Fibroblast of lung (primary cell): ENCODE results near the gene DRD4. TPM values are rescaled to one million over a fixed set of nuclear protein-coding genes. Genes with fewer than 3 reads are reported as not detected.

Experiments
- DNase-seq, 2 donors: peaks; one replicate each; pipeline versions ENCODE4 v3.0.0 to v3.0.0-alpha.2; 2010; ENCODE audit warnings: low read depth in 2 of 2
- H2AFZ ChIP-seq: 2 replicates; pipeline ENCODE4 v1.5.1; 2012; ENCODE audit warnings: low read length, control low read depth, inconsistent platforms
- H3K27ac ChIP-seq: 2 replicates; pipeline ENCODE4 v1.5.1; 2011; ENCODE audit warnings: low read length, control low read depth; ENCODE audit not compliant: insufficient read depth
- H3K27me3 ChIP-seq: 2 replicates; pipeline ENCODE4 v1.5.1; 2011; ENCODE audit warnings: mild to moderate bottlenecking, low read length; ENCODE audit not compliant: control insufficient read depth, insufficient read depth
- H3K36me3 ChIP-seq: 2 replicates; pipeline ENCODE4 v1.5.1; 2011; ENCODE audit warnings: low read length; ENCODE audit not compliant: control insufficient read depth, insufficient read depth
- H3K4me1 ChIP-seq: 2 replicates; pipeline ENCODE4 v1.5.1; 2011; ENCODE audit warnings: low read length; ENCODE audit not compliant: control insufficient read depth, insufficient read depth; ENCODE audit errors: extremely low read depth
- H3K4me2 ChIP-seq: 2 replicates; pipeline ENCODE4 v1.5.1; 2011; ENCODE audit warnings: low read length, control low read depth; ENCODE audit not compliant: insufficient read depth; ENCODE audit errors: extremely low read depth
- H3K4me3 ChIP-seq, 4 experiments: fragments of 200-600 bp in 1 of 4; sonication (generic) in 1 of 4; replicated peaks in 1 of 4; 2 replicates each; pipeline ENCODE4 v1.5.1; 2011 to 2016; ENCODE audit warnings: low read length in 4 of 4, low read depth in 3 of 4, mild to moderate bottlenecking in 3 of 4, control low read depth in 2 of 4, inconsistent platforms in 1 of 4, mixed read lengths in 1 of 4; ENCODE audit not compliant: insufficient read depth in 1 of 4; ENCODE audit errors: control extremely low read depth in 1 of 4
- H3K79me2 ChIP-seq: 2 replicates; pipeline ENCODE4 v1.5.1; 2012; ENCODE audit warnings: mild to moderate bottlenecking, low read length, inconsistent platforms; ENCODE audit not compliant: control insufficient read depth, insufficient read depth
- H3K9ac ChIP-seq: 2 replicates; pipeline ENCODE4 v1.5.1; 2011; ENCODE audit warnings: mild to moderate bottlenecking, low read length, control low read depth; ENCODE audit not compliant: insufficient read depth
- H3K9me3 ChIP-seq: 2 replicates; pipeline ENCODE4 v1.5.1; 2012; ENCODE audit warnings: low read depth, low read length; ENCODE audit not compliant: control insufficient read depth, insufficient read depth
- H4K20me1 ChIP-seq: 2 replicates; pipeline ENCODE4 v1.5.1; 2011; ENCODE audit warnings: low read length; ENCODE audit not compliant: control insufficient read depth, insufficient read depth; ENCODE audit errors: extremely low read depth
- CTCF ChIP-seq, 2 donors: IDR thresholded peaks in 1 of 2; conservative IDR thresholded peaks in 1 of 2; 1 replicate in 1 of 2; 2 replicates in 1 of 2; pipeline ENCODE4 v1.5.1; 2011 to 2012; ENCODE audit warnings: low read length in 2 of 2, control low read depth in 1 of 2, inconsistent platforms in 1 of 2, low read depth in 1 of 2, mild to moderate bottlenecking in 1 of 2
- EZH2 ChIP-seq: IDR thresholded peaks from 2 replicates; pipeline ENCODE4 v1.5.1; 2012; ENCODE audit warnings: low read length, control low read depth, mild to moderate bottlenecking; ENCODE audit errors: missing control alignments
- polyA plus RNA-seq, 2 donors: library from polyadenylated mRNA; depleted of rRNA in 1 of 2; stranded (reverse) in 1 of 2; unstranded in 1 of 2; fragments of >200 nt; gene quantifications; 2 replicates each; pipeline ENCODE4 v1.2.1, GENCODE V29; 2011 to 2012; ENCODE audit warnings: missing spikeins in 1 of 2
- total RNA-seq: library from RNA; depleted of rRNA; stranded (reverse); fragments of >200 nt; gene quantifications from 2 replicates; pipeline ENCODE4 v1.2.1, GENCODE V29; 2014

Gene DRD4
- total and polyA plus RNA-seq, 2 donors (not counting 1 experiment from before 2014, with no cell fraction given): 0.17 TPM; not detected in 1

DNA sequence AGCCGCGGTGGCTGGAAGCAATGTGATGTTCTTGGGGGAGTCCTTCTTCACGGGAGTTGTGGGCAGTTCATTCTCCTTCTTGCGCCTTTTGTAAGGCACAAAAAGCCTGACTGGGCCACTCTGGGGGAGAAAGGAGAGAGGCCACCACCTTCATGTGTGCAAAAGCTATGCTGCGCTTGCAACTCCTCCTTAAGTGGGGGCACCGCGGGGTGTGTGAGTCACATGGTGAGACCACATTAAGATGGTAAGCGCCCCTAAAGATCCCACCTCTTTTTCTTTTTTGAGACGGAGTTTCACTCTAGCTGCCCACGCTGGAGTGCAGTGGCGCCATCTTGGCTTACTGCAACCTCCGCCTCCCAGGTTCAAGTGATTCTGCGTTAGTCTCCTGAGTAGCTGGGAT lies 43.9 kb downstream of the DRD4 start:
- no peaks in the 10 kb centered on the region for H3K27me3 ChIP-seq
- H3K79me2 ChIP-seq: no peaks in the 10 kb centered on the region
- H2AFZ ChIP-seq: no peak overlapping the region
- no peaks in the 10 kb centered on the region for H4K20me1 ChIP-seq
- TF ChIP-seq EZH2 (no peak), CTCF (conservative IDR thresholded peaks at IDR 0.05 in 1 of 2, IDR thresholded peaks at IDR 0.05 in 1 of 2; ENCODE audit: low read depth in 1 of 2, low read length in 2 of 2) (no peak)
- H3K4me3 ChIP-seq: no peak overlapping the region
- H3K36me3 ChIP-seq: peaks cover 13% of the 10 kb centered on the region
- H3K9me3 ChIP-seq: no peaks in the 10 kb centered on the region
- H3K4me2 ChIP-seq: no peak overlapping the region
- H3K9ac ChIP-seq: no peak overlapping the region
- DNase-seq: no peak
- H3K27ac ChIP-seq: no peak overlapping the region
- H3K4me1 ChIP-seq: no peaks in the 10 kb centered on the region

- no peak overlapping the region for H3K4me3 ChIP-seq
- no peak for TF ChIP-seq EZH2
- no peak for TF ChIP-seq CTCF (conservative IDR thresholded peaks at IDR 0.05 in 1 of 2, IDR thresholded peaks at IDR 0.05 in 1 of 2; ENCODE audit: low read depth in 1 of 2, low read length in 2 of 2)
- no peak overlapping the region for H3K4me2 ChIP-seq
- peaks cover 17% of the 10 kb centered on the region for H3K36me3 ChIP-seq
- no peaks in the 10 kb centered on the region for H3K4me1 ChIP-seq
- DNase-seq: no peak
- H4K20me1 ChIP-seq: no peaks in the 10 kb centered on the region
- no peak overlapping the region for H3K27ac ChIP-seq
- no peak overlapping the region for H3K9ac ChIP-seq
- no peaks in the 10 kb centered on the region for H3K79me2 ChIP-seq
- H3K9me3 ChIP-seq: no peaks in the 10 kb centered on the region
- H3K27me3 ChIP-seq: no peaks in the 10 kb centered on the region
- H2AFZ ChIP-seq: no peak overlapping the region
Measured at GRCh38 chr11:686451-687243, 49.6 kb downstream of the DRD4 start.

- H4K20me1 ChIP-seq: no peaks in the 10 kb centered on the region
- H3K4me1 ChIP-seq: no peaks in the 10 kb centered on the region
- peaks cover 16% of the 10 kb centered on the region for H3K36me3 ChIP-seq
- TF ChIP-seq CTCF (conservative IDR thresholded peaks at IDR 0.05 in 1 of 2, IDR thresholded peaks at IDR 0.05 in 1 of 2; ENCODE audit: low read depth in 1 of 2, low read length in 2 of 2): no peak
- no peak for TF ChIP-seq EZH2
- no peak overlapping the region for H3K4me2 ChIP-seq
- H3K4me3 ChIP-seq: no peak overlapping the region
- H3K27me3 ChIP-seq: no peaks in the 10 kb centered on the region
- peaks cover 8% of the 10 kb centered on the region for H3K79me2 ChIP-seq
- no peaks in the 10 kb centered on the region for H3K9me3 ChIP-seq
- H3K9ac ChIP-seq: no peak overlapping the region
- no peak for DNase-seq
- no peak overlapping the region for H3K27ac ChIP-seq
- H2AFZ ChIP-seq: no peak overlapping the region
Measured at GRCh38 chr11:687751-688150, 50.7 kb downstream of the DRD4 start.
